NCI-H1105 (cell line): ENCODE measurements around the gene PCTP.

Source experiments
- DNase-seq: peaks from one replicate; lab custom pipeline; 2025; lab: John Stamatoyannopoulos, UW

The PCTP gene

GRCh38 chr17:55727920-55728319 lies 22.9 kb upstream of the PCTP start:
- no peak for DNase-seq

GRCh38 chr17:55728361-55728760 lies 22.5 kb upstream of the PCTP start:
- no peak for DNase-seq

DNA sequence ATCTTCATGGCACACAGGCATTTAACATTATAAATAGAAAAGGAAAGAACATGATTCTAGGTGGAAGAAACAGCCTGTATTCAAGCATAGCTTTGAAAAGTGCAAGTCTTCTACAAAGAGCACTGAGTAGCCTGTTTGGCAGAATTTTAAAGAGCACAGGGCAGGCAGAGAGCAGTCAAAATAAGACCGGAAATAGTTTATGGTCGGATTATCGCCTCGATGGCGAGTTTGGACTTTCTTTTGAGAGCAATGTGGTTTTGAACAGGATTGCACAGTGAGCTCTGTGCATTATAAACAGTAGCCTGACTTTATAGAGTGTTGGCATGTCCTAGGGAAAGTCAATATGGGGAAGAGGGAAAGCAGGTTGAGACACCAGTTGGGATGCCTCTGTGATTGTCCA lies 22.0 kb upstream of the PCTP start:
- no peak for DNase-seq

- DNase-seq, result no peak
These were observed 21.4 kb upstream of the PCTP start for GRCh38 chr17:55729484-55729883.

DNA sequence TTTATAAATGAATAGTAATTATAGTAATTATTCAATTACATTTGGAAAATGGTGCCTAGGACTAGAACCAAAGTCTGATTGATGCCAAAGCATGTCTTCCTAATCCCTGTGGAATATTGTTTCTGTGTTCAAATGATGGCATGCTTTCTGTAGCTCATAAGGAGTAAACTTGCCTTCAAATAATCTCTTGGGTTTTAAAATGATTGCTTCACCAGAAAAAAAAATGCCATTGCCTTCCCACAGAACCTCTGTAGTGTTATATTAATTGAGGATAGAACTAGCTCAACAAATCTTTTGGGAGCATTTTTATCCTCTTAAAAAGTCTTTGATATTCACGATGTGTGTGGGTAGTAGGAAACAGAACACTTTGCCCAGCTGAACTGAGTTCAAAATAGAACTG lies 20.5 kb upstream of the PCTP start:
- DNase-seq, result no peak

- no peak for DNase-seq
These were observed 20.0 kb upstream of the PCTP start for GRCh38 chr17:55730808-55731207.

DNA sequence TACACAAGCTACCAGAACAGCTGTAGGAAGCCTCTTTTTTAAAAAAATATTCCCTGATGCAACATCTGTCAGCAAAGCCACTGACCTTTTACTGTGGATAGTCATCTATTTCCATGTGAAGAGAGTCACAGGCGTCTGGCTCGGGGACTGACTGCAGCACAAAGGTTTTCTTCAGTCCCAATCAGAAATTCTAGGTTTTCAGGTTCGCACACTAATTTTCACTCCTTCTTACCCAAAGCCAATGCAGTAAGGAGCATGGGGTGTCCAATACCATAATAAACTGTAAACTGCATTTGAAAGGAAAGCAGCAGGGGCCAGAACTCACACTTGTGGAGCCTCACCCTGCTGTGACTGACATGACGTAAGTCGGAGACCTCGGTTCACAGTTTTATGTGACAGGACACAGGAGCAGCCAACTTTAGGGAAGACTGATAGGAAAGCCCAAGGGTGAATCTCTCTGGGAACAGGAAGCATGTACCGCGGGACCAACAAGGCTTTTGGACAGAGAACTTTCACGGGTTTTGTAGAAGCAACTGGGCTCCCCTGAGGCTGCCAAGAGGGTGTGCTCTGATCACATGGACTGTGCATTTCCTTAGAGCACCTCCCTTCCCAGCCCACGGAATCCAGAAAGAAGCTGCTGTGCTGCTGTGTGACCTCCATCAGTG lies 19.1 kb upstream of the PCTP start:
- DNase-seq, result no peak

- no peak for DNase-seq
These were observed 16.6 kb upstream of the PCTP start for GRCh38 chr17:55734128-55734781.

GRCh38 chr17:55735731-55736405 lies 15.0 kb upstream of the PCTP start:
- no peak for DNase-seq

GRCh38 chr17:55737976-55738501 lies 12.8 kb upstream of the PCTP start:
- no peak for DNase-seq

GRCh38 chr17:55740511-55741355 lies 10.1 kb upstream of the PCTP start:
- no peak for DNase-seq

GRCh38 chr17:55741356-55741700 lies 9.5 kb upstream of the PCTP start:
- DNase-seq, result no peak

DNA sequence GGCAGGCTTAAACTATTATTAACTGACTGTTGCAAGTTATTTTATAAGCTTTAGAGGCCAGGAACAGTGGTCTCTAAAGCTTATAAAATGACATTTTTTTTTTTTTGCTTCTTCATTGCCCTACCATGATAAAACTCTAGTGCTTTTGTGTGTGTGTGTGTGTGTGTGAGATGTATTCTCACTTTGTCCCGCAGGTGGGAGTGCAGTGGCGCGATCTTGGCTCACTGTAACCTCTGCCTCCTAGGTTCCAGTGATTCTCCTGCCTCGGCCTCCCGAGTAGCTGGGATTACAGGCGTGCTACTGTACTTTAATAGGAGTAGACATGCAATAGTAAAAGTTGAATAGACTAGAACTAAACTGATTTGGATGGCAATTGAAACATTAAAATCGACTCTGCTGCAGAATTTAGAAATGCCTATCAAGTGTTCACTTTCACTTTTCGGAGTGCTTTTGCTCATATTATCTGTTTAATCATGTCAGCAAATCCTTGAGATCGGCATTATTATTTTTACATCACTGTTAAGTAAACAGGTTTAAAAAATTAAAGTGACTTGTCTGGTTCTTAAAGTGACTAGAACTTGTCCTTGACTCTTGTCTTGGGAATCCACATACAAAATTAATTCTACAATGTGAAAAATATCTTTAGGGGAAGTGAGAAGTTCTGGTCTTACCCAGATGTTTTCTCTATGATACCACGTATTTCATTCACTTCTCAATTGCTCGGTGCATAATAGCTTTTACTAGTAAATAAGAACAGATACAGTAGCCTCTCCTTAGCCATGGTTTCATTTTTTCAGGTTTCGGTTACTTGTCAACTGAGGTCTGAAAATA lies 8.4 kb upstream of the PCTP start:
- DNase-seq, result no peak

DNA sequence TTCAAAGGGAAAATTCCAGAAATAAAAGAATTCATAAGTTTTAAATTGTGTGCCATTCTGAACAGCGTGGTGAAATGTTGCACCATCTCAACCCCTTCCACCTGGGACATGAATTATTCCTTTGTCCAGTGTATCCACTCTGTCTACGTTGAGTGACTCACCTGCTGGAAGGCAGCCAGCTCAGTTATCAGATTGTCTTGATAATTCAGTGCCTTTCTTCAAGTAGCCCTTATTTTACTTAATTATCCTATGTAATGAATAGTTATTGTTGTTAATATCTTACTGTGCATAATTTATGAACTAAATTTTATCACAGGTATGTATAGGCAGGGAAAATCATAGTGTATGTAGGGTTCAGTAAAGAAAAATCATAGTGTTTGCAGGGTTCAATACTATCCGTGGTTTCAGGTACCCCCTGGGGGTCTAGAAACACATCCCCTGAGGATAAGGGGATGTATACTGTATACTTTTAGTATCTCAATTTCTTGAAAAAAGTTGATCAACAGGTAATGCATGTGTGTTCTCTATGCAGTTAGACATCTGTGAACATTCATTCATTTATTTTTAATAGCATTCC lies 7.7 kb upstream of the PCTP start:
- DNase-seq, result peak; percentile 13

GRCh38 chr17:55745258-55745657 lies 5.6 kb upstream of the PCTP start:
- DNase-seq, result no peak

- no peak for DNase-seq
These were observed 4.4 kb upstream of the PCTP start for GRCh38 chr17:55746466-55746865.

- DNase-seq, result no peak
These were observed 3.6 kb upstream of the PCTP start for GRCh38 chr17:55747209-55747608.

DNA sequence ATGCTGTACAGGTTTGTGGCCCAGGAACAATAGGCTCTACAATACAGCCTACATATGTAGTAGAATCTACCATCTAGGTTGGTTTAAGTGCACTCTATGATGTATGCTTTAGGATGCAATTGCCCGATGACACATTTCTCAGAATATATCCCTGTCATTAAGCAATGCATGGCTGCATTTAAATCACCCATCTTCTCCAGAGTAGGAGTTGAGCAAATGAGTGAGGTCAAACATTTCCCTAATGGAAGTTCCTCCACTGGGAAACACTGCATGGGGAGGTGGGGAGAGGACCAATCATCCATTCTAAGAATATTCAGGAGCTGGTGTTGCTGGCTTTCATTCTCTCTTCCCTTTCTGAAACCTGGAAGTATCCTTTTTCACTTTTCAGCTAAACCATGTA lies 2.0 kb upstream of the PCTP start:
- DNase-seq, result no peak

DNA sequence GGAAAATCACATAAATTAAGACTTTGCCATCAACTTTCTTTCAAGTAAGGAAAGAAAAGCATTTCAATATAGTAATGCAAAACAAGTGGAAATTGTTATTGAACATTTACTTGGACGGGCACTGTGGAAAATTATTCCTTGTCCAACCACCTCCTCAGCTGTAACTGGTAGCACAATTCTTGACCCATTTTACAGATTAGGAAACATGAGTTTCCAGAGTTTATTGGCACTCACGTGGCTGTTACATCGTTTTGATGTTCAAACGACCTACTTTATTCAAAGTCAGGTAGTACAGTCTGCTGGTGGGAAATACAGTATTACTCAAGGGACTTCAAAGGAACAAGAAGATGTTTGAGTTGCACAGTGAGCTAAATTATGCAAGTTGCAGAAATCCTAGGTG lies 866 bp upstream of the PCTP start:
- no peak for DNase-seq

- no peak for DNase-seq
These were observed 934 bp downstream of the PCTP start for GRCh38 chr17:55751720-55752250.

- no peak for DNase-seq
These were observed 5.8 kb downstream of the PCTP start for GRCh38 chr17:55756689-55757088.
